OCI-LY3 (cell line): Measurements from ENCODE around the gene RGS6.

ENCODE experiments used
- H2AFZ ChIP-seq: fragments of 200-600, 300-600 bp; shearing (Covaris generic); 2 replicates; pipeline ENCODE4 v1.6.0; 2014; ENCODE audit warnings: antibody characterized with exemption, low read depth, low read length
- H3K27ac ChIP-seq: fragments of 200-600, 300-600 bp; sonication (generic); 2 replicates; pipeline ENCODE4 v1.5.1; 2014; ENCODE audit warnings: mild to moderate bottlenecking, low read length, moderate library complexity, mixed read lengths
- H3K27me3 ChIP-seq: fragments of 200-600, 300-600 bp; sonication (generic); 2 replicates; pipeline ENCODE4 v1.6.1; 2014; ENCODE audit warnings: low read depth, low read length, mixed read lengths
- H3K36me3 ChIP-seq: fragments of 200-600, 300-600 bp; sonication (generic); replicated peaks from 2 replicates; pipeline ENCODE3; 2014; ENCODE audit warnings: low read depth, low read length, mixed read lengths
- H3K4me1 ChIP-seq: fragments of 300-600, 200-600 bp; sonication (generic); 2 replicates; pipeline ENCODE4 v1.6.1; 2014; ENCODE audit warnings: low read length, mixed read lengths
- H3K4me2 ChIP-seq: fragments of 200-600, 300-600 bp; sonication (generic); 2 replicates; pipeline ENCODE4 v1.6.1; 2014; ENCODE audit warnings: low read length, mixed read lengths
- H3K4me3 ChIP-seq: fragments of 300-600, 200-600 bp; sonication (generic); 2 replicates; pipeline ENCODE4 v1.5.1; 2014; ENCODE audit warnings: antibody characterized with exemption, mild to moderate bottlenecking, low read length, moderate library complexity
- H3K79me2 ChIP-seq: fragments of 300-600, 200-600 bp; shearing (Covaris generic); 2 replicates; pipeline ENCODE4 v1.6.1; 2014; ENCODE audit warnings: mild to moderate bottlenecking, low read length, mixed read lengths
- H3K9ac ChIP-seq: fragments of 300-600, 200-600 bp; shearing (Covaris generic); 2 replicates; pipeline ENCODE4 v1.6.0; 2014; ENCODE audit warnings: mild to moderate bottlenecking, low read length, moderate library complexity
- H3K9me3 ChIP-seq: fragments of 200-600, 300-600 bp; shearing (Covaris generic); 2 replicates; pipeline ENCODE4 v1.6.1; 2014; ENCODE audit warnings: low read length, mixed read lengths; ENCODE audit not compliant: insufficient read depth
- H4K20me1 ChIP-seq: fragments of 200-600, 300-600 bp; sonication (generic); 2 replicates; pipeline ENCODE4 v1.6.1; 2016; ENCODE audit warnings: low read length, mixed read lengths; ENCODE audit not compliant: insufficient read depth
- CTCF ChIP-seq: fragments of 200-600, 300-600 bp; sonication (generic); IDR thresholded peaks from 2 replicates; pipeline ENCODE4 v1.5.1; 2014; ENCODE audit warnings: antibody characterized with exemption, low read length, low read depth
- EZH2phosphoT487 ChIP-seq: fragments of 200-600 bp; shearing (Covaris generic); IDR thresholded peaks from 2 replicates; pipeline ENCODE4 v1.6.1; 2018; ENCODE audit warnings: antibody characterized with exemption, mixed run types, low read depth

The RGS6 gene

GRCh38 chr14:72539661-72540315 is 607.6 kb downstream of the RGS6 start:
- Histone ChIP-seq H3K4me1 (peaks cover 11% of the 10 kb centered on the region), H3K27ac (no peak overlapping the region), H3K9me3 (no peaks in the 10 kb centered on the region), H3K27me3 (peaks cover 85% of the 10 kb centered on the region), H3K9ac (no peak overlapping the region), H3K79me2 (no peaks in the 10 kb centered on the region), H2AFZ (no peak overlapping the region), H3K4me3 (no peak overlapping the region), H3K4me2 (no peak overlapping the region), H4K20me1 (peaks cover 7% of the 10 kb centered on the region), H3K36me3 (no peaks in the 10 kb centered on the region)
- TF ChIP-seq CTCF (no peak), EZH2phosphoT487 (no peak)

- Histone ChIP-seq H4K20me1 (peaks cover 7% of the 10 kb centered on the region), H3K79me2 (no peaks in the 10 kb centered on the region), H3K27ac (no peak overlapping the region), H3K9ac (no peak overlapping the region), H3K9me3 (no peaks in the 10 kb centered on the region), H3K36me3 (no peaks in the 10 kb centered on the region), H3K4me3 (no peak overlapping the region), H3K27me3 (peaks cover 90% of the 10 kb centered on the region), H3K4me1 (peaks cover 3% of the 10 kb centered on the region), H2AFZ (no peak overlapping the region), H3K4me2 (no peak overlapping the region)
- TF ChIP-seq EZH2phosphoT487 (no peak), CTCF (no peak)
Observed at GRCh38 chr14:72540836-72541235, 608.6 kb downstream of the RGS6 start.

GRCh38 chr14:72541546-72541945 is 609.3 kb downstream of the RGS6 start:
- Histone ChIP-seq H3K9me3 (no peaks in the 10 kb centered on the region), H3K36me3 (no peaks in the 10 kb centered on the region), H3K9ac (no peak overlapping the region), H4K20me1 (peaks cover 7% of the 10 kb centered on the region), H3K27me3 (peaks cover 90% of the 10 kb centered on the region), H3K79me2 (no peaks in the 10 kb centered on the region), H3K4me2 (no peak overlapping the region), H3K4me3 (no peak overlapping the region), H3K4me1 (no peaks in the 10 kb centered on the region), H3K27ac (no peak overlapping the region), H2AFZ (no peak overlapping the region)
- TF ChIP-seq EZH2phosphoT487: no peak
- no peak for TF ChIP-seq CTCF

- H3K27ac ChIP-seq: no peak overlapping the region
- H4K20me1 ChIP-seq: 0 out of 2 replicates have a peak, but pooled peaks cover 3% of the 10 kb centered on the region
- H3K4me3 ChIP-seq: no peak overlapping the region
- H3K9ac ChIP-seq: no peak overlapping the region
- H3K9me3 ChIP-seq: no peaks in the 10 kb centered on the region
- H3K4me1 ChIP-seq: no peaks in the 10 kb centered on the region
- H3K4me2 ChIP-seq: no peak overlapping the region
- peaks cover 82% of the 10 kb centered on the region for H3K27me3 ChIP-seq
- H3K36me3 ChIP-seq: no peaks in the 10 kb centered on the region
- no peak overlapping the region for H2AFZ ChIP-seq
- no peaks in the 10 kb centered on the region for H3K79me2 ChIP-seq
- TF ChIP-seq CTCF: no peak
Observed at GRCh38 chr14:72543341-72543740, 611.1 kb downstream of the RGS6 start.
